Mucosa of descending colon (tissue), 3 donors: ENCODE results near the gene WFS1. TPM values are rescaled to one million over a fixed set of nuclear protein-coding genes. Genes with fewer than 3 reads are reported as not detected.

Source experiments
- ATAC-seq: fragments of 200-7000 bp; cut with Tn5 transposase; one replicate; pipeline ENCODE4 v1.9.1; 2020; ENCODE audit warnings: mild to moderate bottlenecking, moderate library complexity
- DNase-seq, 3 donors: peaks; one replicate each; pipeline ENCODE4 v3.0.0-alpha.2; 2020
- H3K36me3 ChIP-seq: fragments of 200-600 bp; one replicate; pipeline ENCODE4 v1.8.0; 2021; ENCODE audit warnings: low read depth, mild to moderate bottlenecking
- H3K4me1 ChIP-seq: fragments of 200-600 bp; one replicate; pipeline ENCODE4 v1.8.0; 2021; ENCODE audit warnings: low read depth, mild to moderate bottlenecking
- H3K4me3 ChIP-seq: fragments of 200-600 bp; one replicate; pipeline ENCODE4 v1.8.0; 2021; ENCODE audit warnings: mild to moderate bottlenecking
- H3K9me3 ChIP-seq: fragments of 200-600 bp; one replicate; pipeline ENCODE4 v1.8.0; 2021; ENCODE audit warnings: mild to moderate bottlenecking
- CTCF ChIP-seq: fragments of 200-600 bp; IDR thresholded peaks from one replicate; pipeline ENCODE4 v1.8.0; 2022; ENCODE audit warnings: antibody characterized with exemption, mild to moderate bottlenecking
- intact Hi-C, 2 donors: fragments of 100-400 bp; cut with DNase I in 1 of 2; cut with micrococcal nuclease in 1 of 2; formaldehyde crosslinking; loops; one replicate each; pipeline versions ENCODE4 v1.11.0 to v1.11.1; 2022; cut with DNase I, micrococcal nuclease
- total RNA-seq, 3 donors: library from RNA; stranded (reverse); fragmentation: NEBNext Ultra II Directional in 2 of 3; extraction: Animal tissue kit (Norgen Biotek cat#: 25700) in 2 of 3; gene quantifications; one replicate each; pipeline versions ENCODE4 v1.2.1 to v1.2.4, GENCODE V29; 2021 to 2023
- donor health status: DM: no; HTN: no; CAD: no; lungs with moderate emphysema.
- donor health status: DM: no; HTN: no; CAD: no.
- donor health status: DM: no; HTN: yes; CAD: no.

Gene WFS1
- total RNA-seq, 3 donors from 2014 or later, result 5.8 to 39.2 (median 14.9) TPM

GRCh38 chr4:6264225-6264540 lies 5.5 kb upstream of the WFS1 start:
- peak; percentile 20 for TF ChIP-seq CTCF
- peaks cover 2% of the 10 kb centered on the region for H3K4me1 ChIP-seq
- intact Hi-C loops, result no loop called here
- H3K36me3 ChIP-seq, result no peaks in the 10 kb centered on the region
- DNase-seq (peak in 2 of 3 donors; percentile 70 to 80), ATAC-seq (peak; percentile 73)
- no peak overlapping the region for H3K4me3 ChIP-seq
- no peaks in the 10 kb centered on the region for H3K9me3 ChIP-seq

GRCh38 chr4:6265546-6265945 lies 4.1 kb upstream of the WFS1 start:
- peaks cover 2% of the 10 kb centered on the region for H3K36me3 ChIP-seq
- H3K4me3 ChIP-seq, result no peak overlapping the region
- TF ChIP-seq CTCF, result no peak
- H3K4me1 ChIP-seq, result peaks cover 6% of the 10 kb centered on the region
- ATAC-seq, result no peak
- no peak for DNase-seq
- H3K9me3 ChIP-seq, result no peaks in the 10 kb centered on the region
- intact Hi-C loops, result no loop called here

- intact Hi-C loops, result no loop called here
- TF ChIP-seq CTCF, result no peak
- peaks cover 6% of the 10 kb centered on the region for H3K4me1 ChIP-seq
- ATAC-seq (no peak), DNase-seq (no peak)
- no peaks in the 10 kb centered on the region for H3K9me3 ChIP-seq
- H3K4me3 ChIP-seq, result no peak overlapping the region
- peaks cover 2% of the 10 kb centered on the region for H3K36me3 ChIP-seq
Observed at GRCh38 chr4:6267573-6267972, 2.1 kb upstream of the WFS1 start.

GRCh38 chr4:6268650-6269615 lies 717 bp upstream of the WFS1 start:
- DNase-seq, result no peak
- Histone ChIP-seq H3K4me1 (peaks cover 6% of the 10 kb centered on the region), H3K4me3 (no peak overlapping the region), H3K9me3 (no peaks in the 10 kb centered on the region), H3K36me3 (peaks cover 2% of the 10 kb centered on the region)
- intact Hi-C loops, result no loop called here
- ATAC-seq, result no peak
- TF ChIP-seq CTCF, result no peak

GRCh38 chr4:6270636-6271121 lies 1.0 kb downstream of the WFS1 start:
- intact Hi-C loops, result no loop called here
- no peak for TF ChIP-seq CTCF
- peaks cover 2% of the 10 kb centered on the region for H3K36me3 ChIP-seq
- H3K9me3 ChIP-seq, result no peaks in the 10 kb centered on the region
- no peak overlapping the region for H3K4me3 ChIP-seq
- H3K4me1 ChIP-seq, result peaks cover 8% of the 10 kb centered on the region
- DNase-seq, result peak in 1 of 3 donors; percentile 19
- ATAC-seq, result no peak
